ENCODE data around the gene ZNF2. TPM values are rescaled to one million over a fixed set of nuclear protein-coding genes. Genes with fewer than 3 reads are reported as not detected.

ZNF2 gene
- total and polyA plus RNA-seq, 9 donors = 3.1 to 7.9 (median 4.6) TPM

- no peaks in the 10 kb centered on the region for H3K36me3 ChIP-seq
- WGBS, 3 donors = 75 to 87% (median 78%) methylated on average over 7 of the region's 7 CpGs
- intact Hi-C loops (cut with DNase I) = no loop called here
These were observed 6.3 kb downstream of the ZNF2 start for GRCh38 chr2:95171902-95172301.

GRCh38 chr2:95174031-95174542, 8.5 kb downstream of the ZNF2 start:
- H3K9me3 ChIP-seq = no peaks in the 10 kb centered on the region
- DNase-seq = no peak
- H3K27me3 ChIP-seq = no peaks in the 10 kb centered on the region
- H3K27ac ChIP-seq = no peak overlapping the region
- no peaks in the 10 kb centered on the region for H3K4me1 ChIP-seq (ENCODE audit: insufficient read depth)
- intact Hi-C loops (cut with DNase I) = no loop called here
- TF ChIP-seq CTCF (IDR thresholded peaks at IDR 0.05) (no peak), EP300 (IDR thresholded peaks at IDR 0.05) (no peak), POLR2A (IDR thresholded peaks at IDR 0.05) (no peak)
- 89 to 99% (median 96%) methylated on average over 2 of the region's 2 CpGs for WGBS, 3 donors
- no peak overlapping the region for H3K4me3 ChIP-seq
- no peaks in the 10 kb centered on the region for H3K36me3 ChIP-seq

More at GRCh38 chr2:95171902-95172301, 6.3 kb downstream of the ZNF2 start:
- Histone ChIP-seq H3K4me1 (ENCODE audit: insufficient read depth) (no peaks in the 10 kb centered on the region), H3K4me3 (no peak overlapping the region), H3K9me3 (no peaks in the 10 kb centered on the region), H3K27me3 (no peaks in the 10 kb centered on the region), H3K27ac (no peak overlapping the region)
- TF ChIP-seq EP300 (IDR thresholded peaks at IDR 0.05) (no peak), CTCF (IDR thresholded peaks at IDR 0.05) (no peak), POLR2A (IDR thresholded peaks at IDR 0.05) (no peak)
- DNase-seq = no peak

- no peak for DNase-seq
- intact Hi-C loops (cut with DNase I) = no loop called here
- WGBS, 3 donors = 79 to 84% (median 80%) methylated on average over 7 of the region's 7 CpGs
- no peaks in the 10 kb centered on the region for H3K4me1 ChIP-seq (ENCODE audit: insufficient read depth)
- H3K4me3 ChIP-seq = no peak overlapping the region
- no peaks in the 10 kb centered on the region for H3K27me3 ChIP-seq
- H3K27ac ChIP-seq = no peak overlapping the region
- H3K36me3 ChIP-seq = peaks cover 4% of the 10 kb centered on the region
- peaks cover 4 to 23% of the 10 kb centered on the region in 2 donors for H3K9me3 ChIP-seq
- TF ChIP-seq CTCF (IDR thresholded peaks at IDR 0.05) (no peak), POLR2A (IDR thresholded peaks at IDR 0.05) (no peak), EP300 (IDR thresholded peaks at IDR 0.05) (no peak)
These were observed 13.8 kb downstream of the ZNF2 start for GRCh38 chr2:95179451-95179850.

- Histone ChIP-seq H3K4me1 (ENCODE audit: insufficient read depth) (no peaks in the 10 kb centered on the region), H3K9me3 (peaks cover 4 to 23% of the 10 kb centered on the region in 2 donors), H3K36me3 (peaks cover 4% of the 10 kb centered on the region), H3K4me3 (no peak overlapping the region), H3K27ac (no peak overlapping the region), H3K27me3 (no peaks in the 10 kb centered on the region)
- no peak for TF ChIP-seq POLR2A (IDR thresholded peaks at IDR 0.05)
- TF ChIP-seq CTCF (IDR thresholded peaks at IDR 0.05) = no peak
- TF ChIP-seq EP300 (IDR thresholded peaks at IDR 0.05) = no peak
- intact Hi-C loops (cut with DNase I) = no loop called here
- DNase-seq = no peak
- WGBS, 3 donors = 97 to 98% (median 98%) methylated on average over 18 of the region's 18 CpGs
These were observed 16.2 kb downstream of the ZNF2 start for GRCh38 chr2:95181774-95182173.
